Osteocyte (in vitro differentiated cells): ENCODE results near the gene MEMO1. TPM values are rescaled to one million over a fixed set of nuclear protein-coding genes. Genes with fewer than 3 reads are reported as not detected.
A peak's percentile ranks its signal among the peaks of the same experiment; 100 is the strongest.

ENCODE experiments used
- DNase-seq: peaks from one replicate; pipeline ENCODE4 v3.0.0; 2021; ENCODE audit warnings: mixed read lengths; ENCODE audit not compliant: unreplicated experiment; ENCODE audit errors: extremely low spot score
- H3K27ac Mint-ChIP-seq: one replicate; pipeline ENCODE4 v1.8.0; 2021; ENCODE audit warnings: mild to moderate bottlenecking, mixed read lengths; ENCODE audit not compliant: unreplicated experiment
- H3K27me3 Mint-ChIP-seq: one replicate; pipeline ENCODE4 v1.8.0; 2021; ENCODE audit warnings: mixed read lengths; ENCODE audit not compliant: unreplicated experiment
- H3K36me3 Mint-ChIP-seq: one replicate; pipeline ENCODE4 v1.8.0; 2021; ENCODE audit warnings: mixed read lengths; ENCODE audit not compliant: unreplicated experiment
- H3K4me1 Mint-ChIP-seq: one replicate; pipeline ENCODE4 v1.8.0; 2021; ENCODE audit warnings: mixed read lengths; ENCODE audit not compliant: unreplicated experiment
- H3K4me3 Mint-ChIP-seq: one replicate; pipeline ENCODE4 v1.8.0; 2021; ENCODE audit warnings: mild to moderate bottlenecking, moderate library complexity, mixed read lengths; ENCODE audit not compliant: unreplicated experiment
- H3K9me3 Mint-ChIP-seq: one replicate; pipeline ENCODE4 v1.8.0; 2021; ENCODE audit warnings: mixed read lengths; ENCODE audit not compliant: unreplicated experiment
- total RNA-seq: library from RNA; stranded (reverse); gene quantifications from 2 replicates; pipeline ENCODE4 v1.2.1, GENCODE V29; 2021
- TF ChIP-seq, protein P1 (sequence below): fragments of 200-600 bp; sonication (generic); IDR thresholded peaks from 2 replicates; pipeline ENCODE4 v1.5.0; 2021; ENCODE audit warnings: antibody characterized with exemption, mild to moderate bottlenecking, moderate library complexity

MEMO1 gene
- total RNA-seq, 1 donor from 2014 or later, result 48.1 TPM

DNA sequence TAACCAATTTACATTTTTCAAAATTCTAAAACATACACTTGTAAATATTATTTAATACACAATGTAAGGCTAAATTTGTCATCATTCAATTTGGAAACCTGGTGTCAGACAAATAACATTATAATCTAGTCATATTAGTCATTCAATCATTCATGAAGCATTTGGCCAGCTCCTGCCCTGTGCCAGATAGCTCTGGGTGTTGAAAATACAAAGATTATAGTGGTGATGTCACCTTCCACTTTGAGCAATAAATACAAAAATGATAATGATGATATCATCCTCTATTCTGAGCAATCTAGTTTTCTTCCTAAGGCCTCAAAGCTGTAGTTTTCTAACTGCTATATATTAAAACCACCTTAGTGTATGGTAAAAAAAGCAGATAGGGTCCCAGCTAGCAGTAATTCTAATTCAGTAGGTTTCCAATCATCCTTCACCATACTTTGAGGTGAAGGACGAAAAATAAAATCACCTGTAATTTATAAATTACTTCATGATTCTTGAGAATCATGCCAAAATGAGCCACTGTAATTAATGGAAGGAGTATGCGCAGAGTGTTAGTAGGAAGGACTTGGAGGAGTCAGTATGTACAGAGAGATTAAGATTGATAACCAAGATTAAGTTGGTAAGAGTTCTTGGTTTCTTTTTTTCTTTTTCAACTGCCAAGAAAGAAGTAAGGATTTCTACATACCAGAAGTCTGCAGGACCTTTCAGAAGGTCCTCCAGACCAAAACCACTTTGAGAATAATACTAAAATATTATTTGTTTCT is 23.2 kb downstream of the MEMO1 start:
- TF ChIP-seq, protein P1, sequence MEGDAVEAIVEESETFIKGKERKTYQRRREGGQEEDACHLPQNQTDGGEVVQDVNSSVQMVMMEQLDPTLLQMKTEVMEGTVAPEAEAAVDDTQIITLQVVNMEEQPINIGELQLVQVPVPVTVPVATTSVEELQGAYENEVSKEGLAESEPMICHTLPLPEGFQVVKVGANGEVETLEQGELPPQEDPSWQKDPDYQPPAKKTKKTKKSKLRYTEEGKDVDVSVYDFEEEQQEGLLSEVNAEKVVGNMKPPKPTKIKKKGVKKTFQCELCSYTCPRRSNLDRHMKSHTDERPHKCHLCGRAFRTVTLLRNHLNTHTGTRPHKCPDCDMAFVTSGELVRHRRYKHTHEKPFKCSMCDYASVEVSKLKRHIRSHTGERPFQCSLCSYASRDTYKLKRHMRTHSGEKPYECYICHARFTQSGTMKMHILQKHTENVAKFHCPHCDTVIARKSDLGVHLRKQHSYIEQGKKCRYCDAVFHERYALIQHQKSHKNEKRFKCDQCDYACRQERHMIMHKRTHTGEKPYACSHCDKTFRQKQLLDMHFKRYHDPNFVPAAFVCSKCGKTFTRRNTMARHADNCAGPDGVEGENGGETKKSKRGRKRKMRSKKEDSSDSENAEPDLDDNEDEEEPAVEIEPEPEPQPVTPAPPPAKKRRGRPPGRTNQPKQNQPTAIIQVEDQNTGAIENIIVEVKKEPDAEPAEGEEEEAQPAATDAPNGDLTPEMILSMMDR, result no peak
- peak overlapping the region; percentile 4 for H3K27ac Mint-ChIP-seq
- DNase-seq, result no peak
- no peak overlapping the region for H3K4me3 Mint-ChIP-seq
- H3K36me3 Mint-ChIP-seq, result no peaks in the 10 kb centered on the region
- no peaks in the 10 kb centered on the region for H3K9me3 Mint-ChIP-seq
- H3K27me3 Mint-ChIP-seq, result no peaks in the 10 kb centered on the region
- H3K4me1 Mint-ChIP-seq, result peaks cover 12% of the 10 kb centered on the region

DNA sequence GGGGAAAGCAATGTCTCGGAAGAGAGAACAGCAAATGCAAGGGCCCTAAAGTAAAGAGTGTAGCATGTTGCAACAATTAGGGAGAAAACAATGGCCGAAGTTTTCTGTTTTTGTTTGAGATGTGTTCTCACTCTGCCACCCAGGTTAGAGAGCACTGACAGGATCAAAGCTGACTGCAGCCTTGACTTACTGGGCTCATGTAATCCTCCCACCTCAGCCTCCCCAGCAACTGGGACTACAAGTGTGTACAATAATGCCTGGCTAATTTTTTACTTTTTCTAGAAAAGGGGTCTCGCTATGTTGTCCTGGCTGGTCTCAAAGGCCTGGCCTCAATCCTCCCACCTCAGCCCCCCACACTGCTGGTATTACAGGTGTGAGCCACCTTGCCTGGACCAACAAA is 23.9 kb downstream of the MEMO1 start:
- Mint-ChIP-seq H3K36me3 (no peaks in the 10 kb centered on the region), H3K9me3 (no peaks in the 10 kb centered on the region), H3K27me3 (no peaks in the 10 kb centered on the region), H3K27ac (no peak overlapping the region), H3K4me1 (peaks cover 12% of the 10 kb centered on the region), H3K4me3 (no peak overlapping the region)
- no peak for DNase-seq
- TF ChIP-seq, protein P1, result no peak

DNA sequence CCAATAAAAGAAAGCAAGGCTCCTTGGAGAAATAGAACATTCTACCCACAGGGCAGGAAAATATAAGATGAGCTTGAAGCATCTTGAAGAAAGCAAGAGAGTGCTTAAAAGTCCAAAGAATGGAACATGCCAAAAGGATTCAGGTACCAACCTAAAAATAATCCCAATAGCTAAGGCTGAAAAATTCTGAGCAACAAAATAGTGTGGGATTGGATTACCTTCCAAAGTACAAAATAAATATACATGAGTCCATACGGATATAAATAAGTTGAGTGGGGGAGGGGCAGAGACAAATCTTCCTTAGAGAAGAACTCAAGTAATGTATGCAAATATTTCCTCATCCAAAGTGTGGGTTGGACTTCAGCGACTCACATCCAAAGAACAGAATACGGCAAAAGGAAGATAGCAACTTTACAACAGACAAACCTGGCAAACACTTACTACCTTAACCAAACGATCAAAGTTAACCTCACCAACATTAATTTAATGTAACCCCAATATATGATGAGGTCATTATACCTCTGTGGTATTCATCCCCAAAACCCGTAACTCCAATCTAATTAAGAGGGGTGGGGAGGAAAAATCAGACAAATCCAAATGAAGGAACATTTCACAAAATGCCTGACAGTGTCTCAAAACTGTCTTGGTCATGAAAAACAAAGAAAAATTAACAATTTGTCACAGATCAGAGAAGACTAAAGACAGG is 26.9 kb downstream of the MEMO1 start:
- no peaks in the 10 kb centered on the region for H3K27me3 Mint-ChIP-seq
- H3K36me3 Mint-ChIP-seq, result no peaks in the 10 kb centered on the region
- H3K27ac Mint-ChIP-seq, result no peak overlapping the region
- DNase-seq, result no peak
- H3K9me3 Mint-ChIP-seq, result no peaks in the 10 kb centered on the region
- TF ChIP-seq, protein P1, result no peak
- no peak overlapping the region for H3K4me3 Mint-ChIP-seq
- peaks cover 21% of the 10 kb centered on the region for H3K4me1 Mint-ChIP-seq

DNA sequence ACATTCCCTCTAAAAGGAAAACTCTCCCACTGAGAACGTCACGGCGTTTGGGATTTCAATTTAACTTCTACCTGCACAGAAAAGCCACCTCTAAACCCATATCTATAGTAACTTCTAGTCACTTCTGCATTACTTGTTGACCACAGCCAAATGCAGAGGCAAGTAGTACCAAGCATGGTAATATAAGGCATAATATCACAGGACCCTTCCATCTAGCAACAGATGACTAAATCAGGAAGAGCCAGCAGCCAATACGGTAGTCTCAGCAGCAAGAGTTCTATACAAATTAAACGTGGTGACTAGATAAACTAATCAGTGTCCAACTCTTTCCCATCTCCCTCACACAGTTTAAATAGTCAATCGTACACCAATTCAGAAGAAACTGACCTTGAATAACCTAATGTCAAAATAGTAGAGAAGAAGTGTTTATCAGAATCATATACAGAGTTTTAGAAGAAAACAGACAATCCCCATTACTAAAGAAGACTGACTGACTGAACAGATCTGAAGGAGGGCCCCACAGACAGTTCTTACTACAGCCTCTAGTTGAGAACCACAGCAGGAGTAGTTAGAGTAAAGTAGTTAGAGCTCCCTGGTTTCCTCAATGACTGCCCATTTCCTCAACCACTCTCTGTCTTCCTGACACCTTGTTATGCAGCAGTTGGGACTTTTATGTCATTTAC is 30.0 kb downstream of the MEMO1 start:
- DNase-seq, result no peak
- TF ChIP-seq, protein P1, result no peak
- no peaks in the 10 kb centered on the region for H3K9me3 Mint-ChIP-seq
- peak overlapping the region; percentile 57 for H3K27ac Mint-ChIP-seq
- no peaks in the 10 kb centered on the region for H3K36me3 Mint-ChIP-seq
- H3K4me1 Mint-ChIP-seq, result peaks cover 15% of the 10 kb centered on the region
- H3K4me3 Mint-ChIP-seq, result no peak overlapping the region
- no peaks in the 10 kb centered on the region for H3K27me3 Mint-ChIP-seq

DNA sequence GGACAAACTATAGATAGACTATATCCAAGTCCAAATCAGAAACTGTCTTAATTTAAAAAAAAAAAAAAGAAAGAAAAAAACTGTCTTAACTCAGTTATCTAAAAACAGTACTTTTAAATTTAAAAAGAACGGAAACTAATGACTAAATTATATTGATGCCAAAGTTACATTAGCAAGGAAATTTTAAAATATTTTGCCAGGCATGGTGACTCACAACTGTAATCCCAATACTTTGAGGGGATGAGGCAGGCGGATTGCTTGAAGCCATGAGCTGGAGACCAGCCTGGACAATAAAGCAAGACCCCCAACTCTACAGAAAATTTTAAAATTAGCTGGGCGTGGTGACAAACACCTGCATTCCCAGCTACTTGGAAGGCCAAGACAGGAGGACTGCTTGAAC is 30.9 kb downstream of the MEMO1 start:
- Mint-ChIP-seq H3K9me3 (no peaks in the 10 kb centered on the region), H3K27me3 (no peaks in the 10 kb centered on the region), H3K4me1 (peaks cover 15% of the 10 kb centered on the region), H3K27ac (no peak overlapping the region), H3K4me3 (no peak overlapping the region), H3K36me3 (no peaks in the 10 kb centered on the region)
- TF ChIP-seq, protein P1, result no peak
- DNase-seq, result no peak
